Measurements from ENCODE around the gene PTPRN2. TPM values are rescaled to one million over a fixed set of nuclear protein-coding genes. Genes with fewer than 3 reads are reported as not detected.

PTPRN2 gene
- total RNA-seq, 1 experiment from 2014 or later = 2.1 TPM

- H4K20me1 ChIP-seq (ENCODE audit: insufficient read depth) = no peaks in the 10 kb centered on the region
- H3K4me2 ChIP-seq (ENCODE audit: low read length) = no peak overlapping the region
- H2AFZ ChIP-seq (ENCODE audit: low read depth, low read length, poor library complexity, severe bottlenecking) = no peak overlapping the region
- no peak overlapping the region for H3K4me3 ChIP-seq (replicated peaks in 1 of 2; ENCODE audit: low read depth in 1 of 2, low read length in 2 of 2)
- intact Hi-C loops (cut with micrococcal nuclease) = no loop called here
- H3K79me2 ChIP-seq (ENCODE audit: insufficient read depth, low read length) = peaks cover 8% of the 10 kb centered on the region
- ChIA-PET POLR2A (no interaction called here), RAD21 (ENCODE audit: low non-redundant PET in 1 of 2, low total read pairs in 2 of 2, uncharacterized antibody in 2 of 2, unreplicated experiment in 2 of 2) (no interaction called here), CTCF (no interaction called here)
- H3K27ac ChIP-seq (ENCODE audit: low read depth, low read length) = no peak overlapping the region
- DNase-seq (ENCODE audit: low read depth, low spot score) (no peak), ATAC-seq (no peak)
- H3K9me2 ChIP-seq (ENCODE audit: insufficient read depth) = no peaks in the 10 kb centered on the region
- peaks cover 5 to 14% of the 10 kb centered on the region in 2 experiments; a peak in 3 of 4 replicates for H3K4me1 ChIP-seq (ENCODE audit: control insufficient read depth in 1 of 2, insufficient read depth in 2 of 2, low read length in 2 of 2)
- no TSS peak for BruUV-seq (replicated peaks)
- no peaks in the 10 kb centered on the region for H3K9me3 ChIP-seq (ENCODE audit: control insufficient read depth in 1 of 2, insufficient read depth in 1 of 2, low read depth in 1 of 2, low read length in 2 of 2)
- no peaks in the 10 kb centered on the region for H3K27me3 ChIP-seq (ENCODE audit: insufficient read depth, low read length)
- no peak for TF ChIP-seq ZFX (IDR thresholded peaks at IDR 0.05)
- H3K36me3 ChIP-seq (ENCODE audit: control insufficient read depth in 1 of 2, insufficient read depth in 2 of 2, low read length in 2 of 2) = peaks cover 6 to 7% of the 10 kb centered on the region in 2 experiments
- no peak overlapping the region for H3K9ac ChIP-seq (ENCODE audit: low read length)
Measured at GRCh38 chr7:157678501-157678900, 909.1 kb downstream of the PTPRN2 start.

GRCh38 chr7:157676456-157677255 lies 911.0 kb downstream of the PTPRN2 start:
- POLR2A ChIA-PET = no interaction called here
- no peak for DNase-seq (ENCODE audit: low read depth, low spot score)
- TF ChIP-seq TCF7L2 (IDR thresholded peaks at IDR 0.05; ENCODE audit: borderline replicate concordance, extremely low read depth, insufficient read depth, insufficient read length) (no peak), YY1 (IDR thresholded peaks at IDR 0.05; ENCODE audit: extremely low read depth, insufficient replicate concordance, low read depth, low read length) (no peak), SRF (IDR thresholded peaks at IDR 0.05; ENCODE audit: low read depth) (no peak), ZNF274 (IDR thresholded peaks at IDR 0.05; ENCODE audit: low read depth, low read length) (no peak), CTCF (IDR thresholded peaks at IDR 0.05 in 2 of 3, conservative IDR thresholded peaks at IDR 0.05 in 1 of 3; ENCODE audit: borderline replicate concordance in 1 of 3, insufficient read depth in 1 of 3, low read depth in 2 of 3, low read length in 2 of 3) (no peak), RAD21 (IDR thresholded peaks at IDR 0.05; ENCODE audit: low read depth) (no peak), EZH2 (IDR thresholded peaks at IDR 0.05) (no peak), SP1 (IDR thresholded peaks at IDR 0.05; ENCODE audit: low read depth) (no peak), FOSL1 (IDR thresholded peaks at IDR 0.05; ENCODE audit: low read depth) (no peak), EGR1 (IDR thresholded peaks at IDR 0.05; ENCODE audit: low read depth) (no peak), POLR2AphosphoS5 (IDR thresholded peaks at IDR 0.05; ENCODE audit: low read depth, low read length) (no peak), REST (IDR thresholded peaks at IDR 0.05; ENCODE audit: low read depth) (no peak), EZH2phosphoT487 (IDR thresholded peaks at IDR 0.05; ENCODE audit: borderline replicate concordance) (no peak), ELF1 (IDR thresholded peaks at IDR 0.05; ENCODE audit: borderline replicate concordance, low read depth) (no peak), ZFX (IDR thresholded peaks at IDR 0.05) (no peak)

More at GRCh38 chr7:157676456-157677255, 911.0 kb downstream of the PTPRN2 start:
- Histone ChIP-seq H3K9me2 (ENCODE audit: insufficient read depth) (no peaks in the 10 kb centered on the region), H3K36me3 (ENCODE audit: control insufficient read depth in 1 of 2, insufficient read depth in 2 of 2, low read length in 2 of 2) (no peaks in the 10 kb centered on the region; a peak in 1 of 4 replicates), H3K4me2 (ENCODE audit: low read length) (no peak overlapping the region), H3K4me1 (ENCODE audit: control insufficient read depth in 1 of 2, insufficient read depth in 2 of 2, low read length in 2 of 2) (peaks cover 6 to 18% of the 10 kb centered on the region in 2 experiments; a peak in 3 of 4 replicates), H3K9ac (ENCODE audit: low read length) (no peak overlapping the region), H3K9me3 (ENCODE audit: control insufficient read depth in 1 of 2, insufficient read depth in 1 of 2, low read depth in 1 of 2, low read length in 2 of 2) (no peaks in the 10 kb centered on the region), H3K27me3 (ENCODE audit: insufficient read depth, low read length) (no peaks in the 10 kb centered on the region), H2AFZ (ENCODE audit: low read depth, low read length, poor library complexity, severe bottlenecking) (no peak overlapping the region), H4K20me1 (ENCODE audit: insufficient read depth) (no peaks in the 10 kb centered on the region), H3K27ac (ENCODE audit: low read depth, low read length) (no peak overlapping the region), H3K4me3 (replicated peaks in 1 of 2; ENCODE audit: low read depth in 1 of 2, low read length in 2 of 2) (no peak overlapping the region), H3K79me2 (ENCODE audit: insufficient read depth, low read length) (peaks cover 8% of the 10 kb centered on the region)
- RAD21 ChIA-PET (ENCODE audit: low non-redundant PET in 1 of 2, low total read pairs in 2 of 2, uncharacterized antibody in 2 of 2, unreplicated experiment in 2 of 2) = no interaction called here
- ATAC-seq = no peak
- CTCF ChIA-PET = no interaction called here
- no TSS peak for BruUV-seq (replicated peaks)
- intact Hi-C loops (cut with micrococcal nuclease) = no loop called here
